WTC11 (cell line): Measurements from ENCODE around the gene PI4K2B. TPM values are rescaled to one million over a fixed set of nuclear protein-coding genes. Genes with fewer than 3 reads are reported as not detected.

Experiments
- ATAC-seq: fragments of 200-7000 bp; cut with Tn5 transposase; 2 replicates; pipeline ENCODE4 v1.10.0; 2021; ENCODE audit warnings: mild to moderate bottlenecking, moderate library complexity
- CTCF ChIA-PET: fragments of 300-600 bp; sonication (Branson Sonifier 250); formaldehyde crosslinking; loops from one replicate; lab custom pipeline; 2021; ENCODE audit warnings: antibody characterized with exemption; lab: Charles Lee
- POLR2A ChIA-PET: fragments of 350-600 bp; sonication (Branson Sonifier 250); formaldehyde crosslinking; loops from one replicate; lab custom pipeline; 2021; ENCODE audit warnings: antibody characterized with exemption; lab: Charles Lee
- DNase-seq: peaks from one replicate; pipeline ENCODE4 v3.0.0; 2021; ENCODE audit warnings: low spot score
- H3K27ac Mint-ChIP-seq: 2 replicates; pipeline ENCODE4 v1.8.0; 2021; ENCODE audit warnings: mixed read lengths
- H3K27me3 Mint-ChIP-seq: 2 replicates; pipeline ENCODE4 v1.8.0; 2021; ENCODE audit warnings: low read depth, mild to moderate bottlenecking, moderate library complexity, mixed read lengths
- H3K36me3 Mint-ChIP-seq: 2 replicates; pipeline ENCODE4 v1.8.0; 2021; ENCODE audit warnings: mixed read lengths
- H3K4me1 Mint-ChIP-seq: 2 replicates; pipeline ENCODE4 v1.8.0; 2022; ENCODE audit warnings: mixed read lengths
- H3K4me3 Mint-ChIP-seq: 2 replicates; pipeline ENCODE4 v1.8.0; 2021; ENCODE audit warnings: mild to moderate bottlenecking, moderate library complexity, mixed read lengths
- H3K9me3 Mint-ChIP-seq: 2 replicates; pipeline ENCODE4 v1.8.0; 2021; ENCODE audit warnings: mixed read lengths
- EMX1 ChIP-seq: fragments of 250-450 bp; sonication (Bioruptor Pico); IDR thresholded peaks from 2 replicates; pipeline ENCODE4 v1.8.0; 2021; ENCODE audit warnings: mild to moderate bottlenecking
- ESRRA ChIP-seq: sonication (generic); formaldehyde crosslinking; IDR thresholded peaks from 2 replicates; pipeline ENCODE4 v1.8.1; 2022; ENCODE audit warnings: mild to moderate bottlenecking, missing genetic modification reagents, borderline replicate concordance
- FOXP4 ChIP-seq: sonication (generic); formaldehyde crosslinking; IDR thresholded peaks from 2 replicates; pipeline ENCODE4 v1.8.0; 2022; ENCODE audit warnings: mild to moderate bottlenecking, missing genetic modification reagents
- GRHL2 ChIP-seq: fragments of 250-450 bp; sonication (Bioruptor Pico); IDR thresholded peaks from 2 replicates; pipeline ENCODE4 v1.8.0; 2022; ENCODE audit warnings: mild to moderate bottlenecking, moderate library complexity; ENCODE audit not compliant: insufficient replicate concordance, severe bottlenecking
- OVOL2 ChIP-seq: fragments of 250-450 bp; sonication (Bioruptor Pico); IDR thresholded peaks from 2 replicates; pipeline ENCODE4 v1.9.0; 2021; ENCODE audit warnings: mild to moderate bottlenecking, borderline replicate concordance
- RORB ChIP-seq: fragments of 250-450 bp; sonication (Bioruptor Pico); IDR thresholded peaks from 2 replicates; pipeline ENCODE4 v1.9.0; 2021; ENCODE audit warnings: mild to moderate bottlenecking
- SMAD4 ChIP-seq: sonication (generic); formaldehyde crosslinking; IDR thresholded peaks from 2 replicates; pipeline ENCODE4 v1.8.0; 2022; ENCODE audit warnings: mild to moderate bottlenecking, missing genetic modification reagents
- TP53 ChIP-seq: sonication (generic); formaldehyde crosslinking; IDR thresholded peaks from 2 replicates; pipeline ENCODE4 v1.8.1; 2023; ENCODE audit warnings: mild to moderate bottlenecking, missing genetic modification reagents
- ZBTB21 ChIP-seq: sonication (generic); formaldehyde crosslinking; IDR thresholded peaks from 2 replicates; pipeline ENCODE4 v1.8.1; 2023; ENCODE audit warnings: mild to moderate bottlenecking, missing genetic modification reagents, borderline replicate concordance
- ZNF281 ChIP-seq: sonication (generic); formaldehyde crosslinking; IDR thresholded peaks from 2 replicates; pipeline ENCODE4 v1.8.0; 2023; ENCODE audit warnings: mild to moderate bottlenecking, missing genetic modification reagents
- ZNF396 ChIP-seq: fragments of 250-450 bp; sonication (Bioruptor Pico); IDR thresholded peaks from 2 replicates; pipeline ENCODE4 v1.8.0; 2021; ENCODE audit warnings: mild to moderate bottlenecking, moderate library complexity, borderline replicate concordance
- ZNF671 ChIP-seq: fragments of 250-450 bp; sonication (Bioruptor Pico); IDR thresholded peaks from 2 replicates; pipeline ENCODE4 v1.8.0; 2021; ENCODE audit warnings: mild to moderate bottlenecking
- total RNA-seq: library from RNA; stranded (reverse); gene quantifications from 3 replicates; pipeline ENCODE4 v1.2.3, GENCODE V29; 2021
- TF ChIP-seq, protein P1 (sequence below): fragments of 250-450 bp; sonication (Bioruptor Pico); IDR thresholded peaks from 2 replicates; pipeline ENCODE4 v1.8.0; 2021; ENCODE audit warnings: mild to moderate bottlenecking
- TF ChIP-seq, protein P2 (sequence below): sonication (generic); formaldehyde crosslinking; IDR thresholded peaks from 2 replicates; pipeline ENCODE4 v1.8.1; 2023; ENCODE audit warnings: mild to moderate bottlenecking, missing genetic modification reagents, moderate library complexity
- TF ChIP-seq, protein P3 (sequence below): sonication (generic); formaldehyde crosslinking; IDR thresholded peaks from 2 replicates; pipeline ENCODE4 v1.8.1; 2023; ENCODE audit warnings: mild to moderate bottlenecking, moderate library complexity, missing genetic modification reagents
- TF ChIP-seq, protein P4 (sequence below): fragments of 250-450 bp; sonication (Bioruptor Pico); IDR thresholded peaks from 2 replicates; pipeline ENCODE4 v1.9.0; 2021; ENCODE audit warnings: mild to moderate bottlenecking

The PI4K2B gene
- total RNA-seq, 1 experiment from 2014 or later: 15.1 TPM

GRCh38 chr4:25310066-25310802, 76.4 kb downstream of the PI4K2B start:
- Mint-ChIP-seq H3K27ac (no peak overlapping the region), H3K4me3 (no peak overlapping the region), H3K4me1 (peaks cover 11% of the 10 kb centered on the region; the same call in 1 of the 2 replicates), H3K36me3 (peaks cover 6% of the 10 kb centered on the region), H3K27me3 (no peaks in the 10 kb centered on the region), H3K9me3 (no peaks in the 10 kb centered on the region; the same call in none of the 2 replicates)
- POLR2A ChIA-PET: no interaction called here
- TF ChIP-seq, protein P1, sequence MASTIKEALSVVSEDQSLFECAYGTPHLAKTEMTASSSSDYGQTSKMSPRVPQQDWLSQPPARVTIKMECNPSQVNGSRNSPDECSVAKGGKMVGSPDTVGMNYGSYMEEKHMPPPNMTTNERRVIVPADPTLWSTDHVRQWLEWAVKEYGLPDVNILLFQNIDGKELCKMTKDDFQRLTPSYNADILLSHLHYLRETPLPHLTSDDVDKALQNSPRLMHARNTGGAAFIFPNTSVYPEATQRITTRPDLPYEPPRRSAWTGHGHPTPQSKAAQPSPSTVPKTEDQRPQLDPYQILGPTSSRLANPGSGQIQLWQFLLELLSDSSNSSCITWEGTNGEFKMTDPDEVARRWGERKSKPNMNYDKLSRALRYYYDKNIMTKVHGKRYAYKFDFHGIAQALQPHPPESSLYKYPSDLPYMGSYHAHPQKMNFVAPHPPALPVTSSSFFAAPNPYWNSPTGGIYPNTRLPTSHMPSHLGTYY (CRISPR knock-in tag): no peak
- TF ChIP-seq, protein P2, sequence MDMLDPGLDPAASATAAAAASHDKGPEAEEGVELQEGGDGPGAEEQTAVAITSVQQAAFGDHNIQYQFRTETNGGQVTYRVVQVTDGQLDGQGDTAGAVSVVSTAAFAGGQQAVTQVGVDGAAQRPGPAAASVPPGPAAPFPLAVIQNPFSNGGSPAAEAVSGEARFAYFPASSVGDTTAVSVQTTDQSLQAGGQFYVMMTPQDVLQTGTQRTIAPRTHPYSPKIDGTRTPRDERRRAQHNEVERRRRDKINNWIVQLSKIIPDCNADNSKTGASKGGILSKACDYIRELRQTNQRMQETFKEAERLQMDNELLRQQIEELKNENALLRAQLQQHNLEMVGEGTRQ (CRISPR knock-in tag): no peak
- TF ChIP-seq GRHL2 (CRISPR knock-in tag): no peak
- no peak for TF ChIP-seq ESRRA (CRISPR knock-in tag)
- no peak for TF ChIP-seq TP53 (CRISPR knock-in tag)
- no peak for TF ChIP-seq ZBTB21 (CRISPR knock-in tag)
- no peak for TF ChIP-seq SMAD4
- no peak for TF ChIP-seq FOXP4 (CRISPR knock-in tag)
- no peak for TF ChIP-seq ZNF671 (CRISPR knock-in tag)
- no peak for TF ChIP-seq RORB (CRISPR knock-in tag)
- TF ChIP-seq, protein P3, sequence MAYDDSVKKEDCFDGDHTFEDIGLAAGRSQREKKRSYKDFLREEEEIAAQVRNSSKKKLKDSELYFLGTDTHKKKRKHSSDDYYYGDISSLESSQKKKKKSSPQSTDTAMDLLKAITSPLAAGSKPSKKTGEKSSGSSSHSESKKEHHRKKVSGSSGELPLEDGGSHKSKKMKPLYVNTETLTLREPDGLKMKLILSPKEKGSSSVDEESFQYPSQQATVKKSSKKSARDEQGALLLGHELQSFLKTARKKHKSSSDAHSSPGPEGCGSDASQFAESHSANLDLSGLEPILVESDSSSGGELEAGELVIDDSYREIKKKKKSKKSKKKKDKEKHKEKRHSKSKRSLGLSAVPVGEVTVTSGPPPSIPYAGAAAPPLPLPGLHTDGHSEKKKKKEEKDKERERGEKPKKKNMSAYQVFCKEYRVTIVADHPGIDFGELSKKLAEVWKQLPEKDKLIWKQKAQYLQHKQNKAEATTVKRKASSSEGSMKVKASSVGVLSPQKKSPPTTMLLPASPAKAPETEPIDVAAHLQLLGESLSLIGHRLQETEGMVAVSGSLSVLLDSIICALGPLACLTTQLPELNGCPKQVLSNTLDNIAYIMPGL (CRISPR knock-in tag): no peak
- TF ChIP-seq ZNF281 (CRISPR knock-in tag): no peak
- TF ChIP-seq, protein P4, sequence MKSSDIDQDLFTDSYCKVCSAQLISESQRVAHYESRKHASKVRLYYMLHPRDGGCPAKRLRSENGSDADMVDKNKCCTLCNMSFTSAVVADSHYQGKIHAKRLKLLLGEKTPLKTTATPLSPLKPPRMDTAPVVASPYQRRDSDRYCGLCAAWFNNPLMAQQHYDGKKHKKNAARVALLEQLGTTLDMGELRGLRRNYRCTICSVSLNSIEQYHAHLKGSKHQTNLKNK (CRISPR knock-in tag): no peak
- no peak for TF ChIP-seq ZNF396 (CRISPR knock-in tag)
- no peak for TF ChIP-seq EMX1 (CRISPR knock-in tag)
- TF ChIP-seq OVOL2 (CRISPR knock-in tag): no peak
- ATAC-seq (no peak), DNase-seq (no peak)
- CTCF ChIA-PET: interaction anchor here (0.6 kb wide), 1 partner anchor 58 kb away, joined by 3 read pairs; no protein-coding TSS in a partner anchor
